HCT116 (cell line): ENCODE data around the gene ALLC. TPM values are rescaled to one million over a fixed set of nuclear protein-coding genes. Genes with fewer than 3 reads are reported as not detected.

ENCODE experiments used
- total RNA-seq: library from RNA; stranded (reverse); gene quantifications from one replicate; pipeline ENCODE4 v1.2.1, GENCODE V29; 2021; ENCODE audit not compliant: unreplicated experiment

Gene ALLC
- total RNA-seq, 1 experiment from 2014 or later = not detected

Other genes starting within 250 kb of the ALLC start
- gene ADI1, start 138.7 kb upstream of the ALLC start, total RNA-seq = 27.0 TPM
- 38.2 TPM for gene RNASEH1, start 99.9 kb upstream of the ALLC start, total RNA-seq
- gene RPS7, start 82.9 kb upstream of the ALLC start, total RNA-seq = 1,694 TPM
- gene COLEC11, start 63.1 kb upstream of the ALLC start, total RNA-seq = 0.15 TPM
- not detected for gene DCDC2C, start 45.4 kb downstream of the ALLC start, total RNA-seq